K562 (cell line): Measurements from ENCODE around the gene COG2. TPM values are rescaled to one million over a fixed set of nuclear protein-coding genes. Genes with fewer than 3 reads are reported as not detected.

Experiments
- ATF7 ChIP-seq: fragments of 450-650 bp; IDR thresholded peaks from 2 replicates; pipeline ENCODE4 v1.7.1; 2014; ENCODE audit warnings: mild to moderate bottlenecking, moderate library complexity
- BRD4 ChIP-seq: fragments of 200-600 bp; sonication (generic); IDR thresholded peaks from 2 replicates; pipeline ENCODE4 v1.6.1; 2017; ENCODE audit warnings: inconsistent platforms
- ERF ChIP-seq: fragments of 450-650 bp; formaldehyde crosslinking; IDR thresholded peaks from 2 replicates; pipeline ENCODE4 v1.4.0; 2020; ENCODE audit warnings: mild to moderate bottlenecking, mixed read lengths
- ETV6 ChIP-seq, 3 experiments: fragments of 150-350 bp in 1 of 3; sonication (generic) in 1 of 3; formaldehyde crosslinking in 1 of 3; IDR thresholded peaks; 2 replicates each; pipeline versions ENCODE4 v1.6.1 to v1.8.0; 2014 to 2022; ENCODE audit warnings: borderline replicate concordance in 2 of 3, low read depth in 2 of 3, antibody characterized with exemption in 1 of 3, low read length in 1 of 3, mild to moderate bottlenecking in 1 of 3, missing genetic modification reagents in 1 of 3
- FOSL1 ChIP-seq: fragments of 200-800 bp; sonication (Bioruptor generic); conservative IDR thresholded peaks from 2 replicates; pipeline ENCODE4 v1.6.1; 2016; ENCODE audit warnings: missing genetic modification characterization, missing compliant biosample characterization
- SREBF2 ChIP-seq: sonication (generic); formaldehyde crosslinking; IDR thresholded peaks from 2 replicates; pipeline ENCODE4 v1.4.0; 2020; ENCODE audit warnings: mild to moderate bottlenecking, missing genetic modification reagents
- TEAD1 ChIP-seq, 2 experiments: fragments of 450-650 bp in 1 of 2; sonication (generic) in 1 of 2; formaldehyde crosslinking; IDR thresholded peaks; 2 replicates each; pipeline versions ENCODE4 v1.4.0 to v1.8.0; 2020 to 2022; ENCODE audit warnings: mild to moderate bottlenecking in 2 of 2, missing genetic modification reagents in 1 of 2
- USF1 ChIP-seq: sonication (generic); formaldehyde crosslinking; IDR thresholded peaks from 2 replicates; pipeline ENCODE4 v1.9.0; 2022; ENCODE audit warnings: mild to moderate bottlenecking, missing genetic modification reagents
- ZNF24 ChIP-seq: fragments of 450-650 bp; IDR thresholded peaks from 2 replicates; pipeline ENCODE4 v1.6.1; 2016
- ZNF778 ChIP-seq: fragments of 450-650 bp; formaldehyde crosslinking; IDR thresholded peaks from 2 replicates; pipeline ENCODE4 v1.4.0; 2020; ENCODE audit warnings: mild to moderate bottlenecking, moderate library complexity
- polyA plus RNA-seq, 8 experiments: library from polyadenylated mRNA; depleted of rRNA in 4 of 8; stranded (reverse) in 5 of 8; unstranded in 3 of 8; fragments of >200 nt; fragmentation: Nextera tagmentation in 2 of 8; fragmentation: Illumina TruSeq in 1 of 8; extraction: Ambion mirVana in 2 of 8; extraction: Trizol in 1 of 8; gene quantifications; 2 replicates each; pipeline versions ENCODE4 v1.2.1 to v1.2.3, GENCODE V29; 2011 to 2014; ENCODE audit warnings: inconsistent platforms in 1 of 8, missing spikeins in 1 of 8
- total RNA-seq, 7 experiments: library from RNA; depleted of rRNA in 6 of 7; stranded (reverse); fragments of >200 nt in 6 of 7; fragmentation: Illumina TruSeq in 2 of 7; extraction: Trizol in 2 of 7; gene quantifications; 2 replicates each; pipeline versions ENCODE4 v1.2.1 to v1.2.3, GENCODE V29; 2011 to 2021; ENCODE audit warnings: low replicate concordance in 1 of 7
- TF ChIP-seq, protein P1 (sequence below), 3 experiments: fragments of 200-800 bp in 1 of 3; fragments of 250-450 bp in 1 of 3; fragments of 450-650 bp in 1 of 3; sonication (Bioruptor Pico) in 1 of 3; sonication (Bioruptor generic) in 1 of 3; formaldehyde crosslinking in 1 of 3; IDR thresholded peaks; 2 replicates each; pipeline versions ENCODE4 v1.6.1 to v1.8.0; 2016 to 2022; ENCODE audit warnings: mild to moderate bottlenecking in 2 of 3, missing genetic modification characterization in 2 of 3, missing compliant biosample characterization in 1 of 3, moderate library complexity in 1 of 3
- TF ChIP-seq, protein P2 (sequence below): sonication (generic); formaldehyde crosslinking; IDR thresholded peaks from 2 replicates; pipeline ENCODE4 v1.8.0; 2022; ENCODE audit warnings: mild to moderate bottlenecking, missing genetic modification reagents
- TF ChIP-seq, protein P3 (sequence below): sonication (generic); formaldehyde crosslinking; IDR thresholded peaks from 2 replicates; pipeline ENCODE4 v1.8.1; 2023; ENCODE audit warnings: missing genetic modification reagents, mild to moderate bottlenecking, borderline replicate concordance

The COG2 gene
- total and polyA plus RNA-seq, 9 of the 15 experiments (the other 6 are each of a cell fraction or from before 2014, with no cell fraction given) = 22.0 to 51.7 (median 33.3) TPM

- TF ChIP-seq ETV6 (IDR thresholded peaks at IDR 0.05; ENCODE audit: borderline replicate concordance in 1 of 2, low read depth in 2 of 2, low read length in 1 of 2) (no peak), ETV6 (CRISPR knock-in tag; IDR thresholded peaks at IDR 0.05; ENCODE audit: borderline replicate concordance) (no peak), TEAD1 (CRISPR knock-in tag; IDR thresholded peaks at IDR 0.05) (0 out of 4 replicates have a peak, but pooled peaks have one; percentile 28 to 68), ATF7 (peak; percentile 88), ZNF24 (peak; percentile 57), ZNF778 (no peak), USF1 (CRISPR knock-in tag) (0 out of 2 replicates have a peak, but pooled peaks have one; percentile 9), ERF (CRISPR knock-in tag) (peak; percentile 7; the same call in 1 of the 2 replicates), SREBF2 (CRISPR knock-in tag) (no peak), FOSL1 (peak; percentile 65; the same call in 1 of the 2 replicates), BRD4 (peak; percentile 68; the same call in 1 of the 2 replicates)
- TF ChIP-seq, protein P1, sequence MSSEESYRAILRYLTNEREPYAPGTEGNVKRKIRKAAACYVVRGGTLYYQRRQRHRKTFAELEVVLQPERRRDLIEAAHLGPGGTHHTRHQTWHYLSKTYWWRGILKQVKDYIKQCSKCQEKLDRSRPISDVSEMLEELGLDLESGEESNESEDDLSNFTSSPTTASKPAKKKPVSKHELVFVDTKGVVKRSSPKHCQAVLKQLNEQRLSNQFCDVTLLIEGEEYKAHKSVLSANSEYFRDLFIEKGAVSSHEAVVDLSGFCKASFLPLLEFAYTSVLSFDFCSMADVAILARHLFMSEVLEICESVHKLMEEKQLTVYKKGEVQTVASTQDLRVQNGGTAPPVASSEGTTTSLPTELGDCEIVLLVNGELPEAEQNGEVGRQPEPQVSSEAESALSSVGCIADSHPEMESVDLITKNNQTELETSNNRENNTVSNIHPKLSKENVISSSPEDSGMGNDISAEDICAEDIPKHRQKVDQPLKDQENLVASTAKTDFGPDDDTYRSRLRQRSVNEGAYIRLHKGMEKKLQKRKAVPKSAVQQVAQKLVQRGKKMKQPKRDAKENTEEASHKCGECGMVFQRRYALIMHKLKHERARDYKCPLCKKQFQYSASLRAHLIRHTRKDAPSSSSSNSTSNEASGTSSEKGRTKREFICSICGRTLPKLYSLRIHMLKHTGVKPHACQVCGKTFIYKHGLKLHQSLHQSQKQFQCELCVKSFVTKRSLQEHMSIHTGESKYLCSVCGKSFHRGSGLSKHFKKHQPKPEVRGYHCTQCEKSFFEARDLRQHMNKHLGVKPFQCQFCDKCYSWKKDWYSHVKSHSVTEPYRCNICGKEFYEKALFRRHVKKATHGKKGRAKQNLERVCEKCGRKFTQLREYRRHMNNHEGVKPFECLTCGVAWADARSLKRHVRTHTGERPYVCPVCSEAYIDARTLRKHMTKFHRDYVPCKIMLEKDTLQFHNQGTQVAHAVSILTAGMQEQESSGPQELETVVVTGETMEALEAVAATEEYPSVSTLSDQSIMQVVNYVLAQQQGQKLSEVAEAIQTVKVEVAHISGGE (CRISPR knock-in tag; IDR thresholded peaks at IDR 0.05) = 0 out of 6 replicates have a peak, but pooled peaks of 1 of the 3 experiments have one; percentile 59
- TF ChIP-seq, protein P2, sequence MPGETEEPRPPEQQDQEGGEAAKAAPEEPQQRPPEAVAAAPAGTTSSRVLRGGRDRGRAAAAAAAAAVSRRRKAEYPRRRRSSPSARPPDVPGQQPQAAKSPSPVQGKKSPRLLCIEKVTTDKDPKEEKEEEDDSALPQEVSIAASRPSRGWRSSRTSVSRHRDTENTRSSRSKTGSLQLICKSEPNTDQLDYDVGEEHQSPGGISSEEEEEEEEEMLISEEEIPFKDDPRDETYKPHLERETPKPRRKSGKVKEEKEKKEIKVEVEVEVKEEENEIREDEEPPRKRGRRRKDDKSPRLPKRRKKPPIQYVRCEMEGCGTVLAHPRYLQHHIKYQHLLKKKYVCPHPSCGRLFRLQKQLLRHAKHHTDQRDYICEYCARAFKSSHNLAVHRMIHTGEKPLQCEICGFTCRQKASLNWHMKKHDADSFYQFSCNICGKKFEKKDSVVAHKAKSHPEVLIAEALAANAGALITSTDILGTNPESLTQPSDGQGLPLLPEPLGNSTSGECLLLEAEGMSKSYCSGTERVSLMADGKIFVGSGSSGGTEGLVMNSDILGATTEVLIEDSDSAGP (CRISPR knock-in tag) = 0 out of 2 replicates have a peak, but pooled peaks have one; percentile 34
- TF ChIP-seq, protein P3, sequence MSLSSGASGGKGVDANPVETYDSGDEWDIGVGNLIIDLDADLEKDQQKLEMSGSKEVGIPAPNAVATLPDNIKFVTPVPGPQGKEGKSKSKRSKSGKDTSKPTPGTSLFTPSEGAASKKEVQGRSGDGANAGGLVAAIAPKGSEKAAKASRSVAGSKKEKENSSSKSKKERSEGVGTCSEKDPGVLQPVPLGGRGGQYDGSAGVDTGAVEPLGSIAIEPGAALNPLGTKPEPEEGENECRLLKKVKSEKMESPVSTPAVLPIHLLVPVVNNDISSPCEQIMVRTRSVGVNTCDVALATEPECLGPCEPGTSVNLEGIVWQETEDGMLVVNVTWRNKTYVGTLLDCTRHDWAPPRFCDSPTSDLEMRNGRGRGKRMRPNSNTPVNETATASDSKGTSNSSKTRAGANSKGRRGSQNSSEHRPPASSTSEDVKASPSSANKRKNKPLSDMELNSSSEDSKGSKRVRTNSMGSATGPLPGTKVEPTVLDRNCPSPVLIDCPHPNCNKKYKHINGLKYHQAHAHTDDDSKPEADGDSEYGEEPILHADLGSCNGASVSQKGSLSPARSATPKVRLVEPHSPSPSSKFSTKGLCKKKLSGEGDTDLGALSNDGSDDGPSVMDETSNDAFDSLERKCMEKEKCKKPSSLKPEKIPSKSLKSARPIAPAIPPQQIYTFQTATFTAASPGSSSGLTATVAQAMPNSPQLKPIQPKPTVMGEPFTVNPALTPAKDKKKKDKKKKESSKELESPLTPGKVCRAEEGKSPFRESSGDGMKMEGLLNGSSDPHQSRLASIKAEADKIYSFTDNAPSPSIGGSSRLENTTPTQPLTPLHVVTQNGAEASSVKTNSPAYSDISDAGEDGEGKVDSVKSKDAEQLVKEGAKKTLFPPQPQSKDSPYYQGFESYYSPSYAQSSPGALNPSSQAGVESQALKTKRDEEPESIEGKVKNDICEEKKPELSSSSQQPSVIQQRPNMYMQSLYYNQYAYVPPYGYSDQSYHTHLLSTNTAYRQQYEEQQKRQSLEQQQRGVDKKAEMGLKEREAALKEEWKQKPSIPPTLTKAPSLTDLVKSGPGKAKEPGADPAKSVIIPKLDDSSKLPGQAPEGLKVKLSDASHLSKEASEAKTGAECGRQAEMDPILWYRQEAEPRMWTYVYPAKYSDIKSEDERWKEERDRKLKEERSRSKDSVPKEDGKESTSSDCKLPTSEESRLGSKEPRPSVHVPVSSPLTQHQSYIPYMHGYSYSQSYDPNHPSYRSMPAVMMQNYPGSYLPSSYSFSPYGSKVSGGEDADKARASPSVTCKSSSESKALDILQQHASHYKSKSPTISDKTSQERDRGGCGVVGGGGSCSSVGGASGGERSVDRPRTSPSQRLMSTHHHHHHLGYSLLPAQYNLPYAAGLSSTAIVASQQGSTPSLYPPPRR (CRISPR knock-in tag) = peak; percentile 91; the same call in 1 of the 2 replicates
Observed at GRCh38 chr1:230642263-230642959, at the start of gene COG2 (continued).
